ENCODE measurements around the gene TELO2. TPM values are rescaled to one million over a fixed set of nuclear protein-coding genes. Genes with fewer than 3 reads are reported as not detected.

TELO2 gene
- total RNA-seq, 2 experiments from 2014 or later: 48.1 to 60.0 TPM

- no peak for DNase-seq
- Mint-ChIP-seq H3K36me3 (ENCODE audit: low read depth) (peaks cover 17% of the 10 kb centered on the region), H3K4me1 (peaks cover 15% of the 10 kb centered on the region), H3K27ac (no peak overlapping the region), H3K4me3 (peak overlapping the region; percentile 26), H3K27me3 (no peaks in the 10 kb centered on the region), H3K9me3 (ENCODE audit: low read depth) (no peaks in the 10 kb centered on the region)
- intact Hi-C loops (cut with DNase I, micrococcal nuclease): no loop called here
- ChIA-PET POLR2A (no interaction called here), CTCF (interaction anchor here (0.7 kb wide), 1 partner anchor 32 kb away, joined by 3 read pairs; no protein-coding TSS in a partner anchor)
- no peak for ATAC-seq
Observed at GRCh38 chr16:1495211-1495888, 2.2 kb downstream of the TELO2 start.

GRCh38 chr16:1495889-1496262, 2.7 kb downstream of the TELO2 start:
- DNase-seq: no peak
- no peak for ATAC-seq
- H3K9me3 Mint-ChIP-seq (ENCODE audit: low read depth): no peaks in the 10 kb centered on the region
- no peak overlapping the region for H3K4me3 Mint-ChIP-seq
- ChIA-PET CTCF (interaction anchor here (0.7 kb wide), 1 partner anchor 137 kb away, joined by 3 read pairs; no protein-coding TSS in a partner anchor), POLR2A (interaction anchor here (0.7 kb wide), 1 partner anchor 214 kb away, joined by 3 read pairs; no protein-coding TSS in a partner anchor)
- H3K27me3 Mint-ChIP-seq: no peaks in the 10 kb centered on the region
- H3K27ac Mint-ChIP-seq: no peak overlapping the region
- H3K36me3 Mint-ChIP-seq (ENCODE audit: low read depth): peaks cover 17% of the 10 kb centered on the region
- intact Hi-C loops (cut with DNase I, micrococcal nuclease): no loop called here
- peaks cover 15% of the 10 kb centered on the region for H3K4me1 Mint-ChIP-seq

- DNase-seq (no peak), ATAC-seq (no peak)
- Mint-ChIP-seq H3K27ac (no peak overlapping the region), H3K4me3 (no peak overlapping the region), H3K4me1 (peaks cover 15% of the 10 kb centered on the region), H3K27me3 (no peaks in the 10 kb centered on the region), H3K9me3 (ENCODE audit: low read depth) (no peaks in the 10 kb centered on the region), H3K36me3 (ENCODE audit: low read depth) (peaks cover 18% of the 10 kb centered on the region)
- CTCF ChIA-PET: interaction anchor here (0.6 to 0.7 kb wide), 2 partner anchors 68 to 137 kb away, joined by 3 read pairs; no protein-coding TSS in a partner anchor
- POLR2A ChIA-PET: interaction anchor here (0.7 kb wide), 1 partner anchor 213 kb away, joined by 3 read pairs; no protein-coding TSS in a partner anchor
- intact Hi-C loops (cut with DNase I, micrococcal nuclease): no loop called here
Observed at GRCh38 chr16:1496464-1496863, 3.3 kb downstream of the TELO2 start.

- intact Hi-C loops (cut with DNase I, micrococcal nuclease): no loop called here
- POLR2A ChIA-PET: no interaction called here
- H3K27ac Mint-ChIP-seq: no peak overlapping the region
Observed at GRCh38 chr16:1497014-1497598, 3.9 kb downstream of the TELO2 start.

GRCh38 chr16:1498899-1499676, 5.9 kb downstream of the TELO2 start:
- intact Hi-C loops (cut with DNase I, micrococcal nuclease): no loop called here
- H3K27ac Mint-ChIP-seq: no peak overlapping the region
- POLR2A ChIA-PET: interaction anchor here (0.7 kb wide), 1 partner anchor 90 kb away, joined by 4 read pairs; no protein-coding TSS in a partner anchor
- H3K27me3 Mint-ChIP-seq: no peaks in the 10 kb centered on the region
- ATAC-seq: no peak
- peaks cover 5% of the 10 kb centered on the region for H3K4me1 Mint-ChIP-seq
- no peak for DNase-seq
- CTCF ChIA-PET: no interaction called here
- H3K9me3 Mint-ChIP-seq (ENCODE audit: low read depth): no peaks in the 10 kb centered on the region
- no peak overlapping the region for H3K4me3 Mint-ChIP-seq
- peaks cover 31% of the 10 kb centered on the region for H3K36me3 Mint-ChIP-seq (ENCODE audit: low read depth)

More at GRCh38 chr16:1497014-1497598, 3.9 kb downstream of the TELO2 start:
- ATAC-seq (no peak), DNase-seq (no peak)
- H3K27me3 Mint-ChIP-seq: no peaks in the 10 kb centered on the region
- H3K9me3 Mint-ChIP-seq (ENCODE audit: low read depth): no peaks in the 10 kb centered on the region
- H3K36me3 Mint-ChIP-seq (ENCODE audit: low read depth): peaks cover 20% of the 10 kb centered on the region
- peaks cover 15% of the 10 kb centered on the region for H3K4me1 Mint-ChIP-seq
- CTCF ChIA-PET: interaction anchor here (0.6 kb wide), 2 partner anchors 69 to 1123 kb away, joined by 3 read pairs; no protein-coding TSS in a partner anchor
- H3K4me3 Mint-ChIP-seq: no peak overlapping the region

GRCh38 chr16:1499756-1500464, 6.8 kb downstream of the TELO2 start:
- ATAC-seq (no peak), DNase-seq (no peak)
- intact Hi-C loops (cut with DNase I, micrococcal nuclease): no loop called here
- Mint-ChIP-seq H3K4me1 (no peaks in the 10 kb centered on the region), H3K9me3 (ENCODE audit: low read depth) (no peaks in the 10 kb centered on the region), H3K27me3 (no peaks in the 10 kb centered on the region), H3K36me3 (ENCODE audit: low read depth) (peaks cover 30% of the 10 kb centered on the region), H3K4me3 (no peak overlapping the region), H3K27ac (no peak overlapping the region)
- CTCF ChIA-PET: interaction anchor here (0.6 kb wide), 1 partner anchor 27 kb away, joined by 3 read pairs; no protein-coding TSS in a partner anchor
- POLR2A ChIA-PET: interaction anchor here (0.7 kb wide), 1 partner anchor 91 kb away, joined by 4 read pairs; no protein-coding TSS in a partner anchor

- POLR2A ChIA-PET: no interaction called here
- DNase-seq: no peak
Observed at GRCh38 chr16:1500465-1501150, 7.4 kb downstream of the TELO2 start.

GRCh38 chr16:1501630-1502029, 8.5 kb downstream of the TELO2 start:
- H3K27me3 Mint-ChIP-seq: no peaks in the 10 kb centered on the region
- H3K36me3 Mint-ChIP-seq (ENCODE audit: low read depth): peaks cover 31% of the 10 kb centered on the region
- no peaks in the 10 kb centered on the region for H3K4me1 Mint-ChIP-seq
- ChIA-PET POLR2A (no interaction called here), CTCF (no interaction called here)
- H3K9me3 Mint-ChIP-seq (ENCODE audit: low read depth): no peaks in the 10 kb centered on the region
- no peak for DNase-seq
- H3K4me3 Mint-ChIP-seq: no peak overlapping the region
- ATAC-seq: no peak
- H3K27ac Mint-ChIP-seq: no peak overlapping the region
- intact Hi-C loops (cut with DNase I, micrococcal nuclease): no loop called here

More at GRCh38 chr16:1500465-1501150, 7.4 kb downstream of the TELO2 start:
- intact Hi-C loops (cut with DNase I, micrococcal nuclease): no loop called here
- CTCF ChIA-PET: interaction anchor here (0.6 kb wide), 1 partner anchor 26 kb away, joined by 3 read pairs; no protein-coding TSS in a partner anchor
- H3K4me3 Mint-ChIP-seq: no peak overlapping the region
- peaks cover 30% of the 10 kb centered on the region for H3K36me3 Mint-ChIP-seq (ENCODE audit: low read depth)
- H3K27me3 Mint-ChIP-seq: no peaks in the 10 kb centered on the region
- no peaks in the 10 kb centered on the region for H3K9me3 Mint-ChIP-seq (ENCODE audit: low read depth)
- no peak for ATAC-seq
- H3K27ac Mint-ChIP-seq: no peak overlapping the region
- H3K4me1 Mint-ChIP-seq: no peaks in the 10 kb centered on the region

GRCh38 chr16:1502092-1503004, 9.2 kb downstream of the TELO2 start:
- Mint-ChIP-seq H3K27me3 (no peaks in the 10 kb centered on the region), H3K4me3 (no peak overlapping the region), H3K4me1 (no peaks in the 10 kb centered on the region), H3K27ac (no peak overlapping the region), H3K9me3 (ENCODE audit: low read depth) (no peaks in the 10 kb centered on the region), H3K36me3 (ENCODE audit: low read depth) (peaks cover 27% of the 10 kb centered on the region)
- intact Hi-C loops (cut with DNase I, micrococcal nuclease): no loop called here
- ChIA-PET POLR2A (no interaction called here), CTCF (no interaction called here)
- DNase-seq (no peak), ATAC-seq (no peak)

Measured in activated CD4-positive, alpha-beta T cell treated with anti-CD3 and anti-CD28 coated beads for 36 hours (primary cell).